Spleen (tissue), 11 donors: ENCODE data around the gene OSBPL9. TPM values are rescaled to one million over a fixed set of nuclear protein-coding genes. Genes with fewer than 3 reads are reported as not detected.

Experiments used
- DNase-seq: peaks from one replicate; pipeline ENCODE4 v3.0.0-alpha.2; 2020
- H3K27ac ChIP-seq, 8 donors: fragments of 200-600 bp; sonication (generic) in 7 of 8; 1 replicate in 4 of 8; 2 replicates in 4 of 8; pipeline versions ENCODE4 v1.5.0 to v1.8.0; 2016 to 2021; ENCODE audit warnings: inconsistent platforms in 4 of 8, mild to moderate bottlenecking in 4 of 8, moderate library complexity in 1 of 8
- H3K27me3 ChIP-seq, 7 donors: fragments of 200-600 bp; sonication (generic) in 6 of 7; replicated peaks in 1 of 7; 1 replicate in 4 of 7; 2 replicates in 3 of 7; pipeline versions ENCODE4 v1.5.0 to v1.8.0; 2016 to 2021; ENCODE audit warnings: inconsistent platforms in 3 of 7, mild to moderate bottlenecking in 1 of 7
- H3K36me3 ChIP-seq, 6 donors: fragments of 200-600 bp; sonication (generic) in 5 of 6; 1 replicate in 4 of 6; 2 replicates in 2 of 6; pipeline versions ENCODE4 v1.5.0 to v1.8.0; 2016 to 2021; ENCODE audit warnings: inconsistent platforms in 2 of 6
- H3K4me1 ChIP-seq, 6 donors: fragments of 200-600 bp; sonication (generic) in 5 of 6; 1 replicate in 3 of 6; 2 replicates in 3 of 6; pipeline versions ENCODE4 v1.5.0 to v1.8.0; 2016 to 2021; ENCODE audit warnings: inconsistent platforms in 3 of 6
- H3K4me3 ChIP-seq, 8 donors: fragments of 200-600 bp; sonication (generic) in 7 of 8; 1 replicate in 4 of 8; 2 replicates in 4 of 8; pipeline versions ENCODE4 v1.5.0 to v1.8.0; 2016 to 2021; ENCODE audit warnings: inconsistent platforms in 4 of 8, mild to moderate bottlenecking in 4 of 8, moderate library complexity in 2 of 8
- H3K9me3 ChIP-seq, 8 donors: fragments of 200-600 bp; sonication (generic) in 7 of 8; 1 replicate in 4 of 8; 2 replicates in 4 of 8; pipeline versions ENCODE4 v1.5.0 to v1.8.0; 2016 to 2021; ENCODE audit warnings: inconsistent platforms in 4 of 8
- CTCF ChIP-seq, 11 experiments: fragments of 200-600 bp in 7 of 11; fragments of 450-650 bp in 4 of 11; sonication (generic) in 4 of 11; IDR thresholded peaks in 8 of 11; conservative IDR thresholded peaks in 3 of 11; 1 replicate in 7 of 11; 2 replicates in 4 of 11; pipeline versions ENCODE4 v1.4.0 to v1.8.0; 2016 to 2021; ENCODE audit warnings: antibody characterized with exemption in 11 of 11, inconsistent platforms in 4 of 11, mild to moderate bottlenecking in 1 of 11
- POLR2A ChIP-seq, 3 donors: fragments of 450-650 bp; IDR thresholded peaks; one replicate each; pipeline ENCODE4 v1.5.1; 2017; ENCODE audit warnings: antibody characterized with exemption in 3 of 3, mild to moderate bottlenecking in 1 of 3
- POLR2AphosphoS5 ChIP-seq, 3 donors: sonication (generic); formaldehyde crosslinking; IDR thresholded peaks; one replicate each; pipeline ENCODE4 v1.5.1; 2017; ENCODE audit warnings: antibody characterized with exemption in 3 of 3
- WGBS, 5 donors: extraction: QIAGEN DNeasy Blood & Tissue Kit in 3 of 5; methylation state at CpG; one replicate each; pipeline versions ENCODE4 v1.1.5 to v1.1.7; 2013 to 2018; 5-methylcytosine and 5-hydroxymethylcytosine counted together
- intact Hi-C: fragments of 100-400 bp; cut with DNase I; formaldehyde crosslinking; loops from one replicate; pipeline ENCODE4 v1.15.0; 2023; ENCODE audit warnings: low total_unique reads
- polyA plus RNA-seq, 3 donors: library from polyadenylated mRNA; stranded (reverse); fragments of 200-250 nt; gene quantifications; one replicate each; pipeline ENCODE4 v1.2.1, GENCODE V29; 2013
- total RNA-seq, 7 donors: library from RNA; depleted of rRNA in 3 of 7; stranded (reverse); fragments of >200 nt in 3 of 7; fragmentation: NEBNext Ultra II Directional in 4 of 7; extraction: Animal tissue kit (Norgen Biotek cat#: 25700) in 4 of 7; gene quantifications; one replicate each; pipeline versions ENCODE4 v1.1.0 to v1.2.1, GENCODE V29; 2016 to 2021
- donor health status: healthy with polysubstance abuse.
- donor health status: DM: no; HTN: no; CAD: no; lungs with moderate emphysema.
- donor health status: DM: no; HTN: no; CAD: no.
- donor health status: Bipolar disorder and iron deficiency.
- donor health status: healthy.
- donor health status: DM: no; HTN: no; CAD: no.
- donor health status: DM: yes; HTN: yes; CAD: no.

The OSBPL9 gene
- total and polyA plus RNA-seq, 10 donors, result 34.6 to 97.4 (median 80.6) TPM

DNA sequence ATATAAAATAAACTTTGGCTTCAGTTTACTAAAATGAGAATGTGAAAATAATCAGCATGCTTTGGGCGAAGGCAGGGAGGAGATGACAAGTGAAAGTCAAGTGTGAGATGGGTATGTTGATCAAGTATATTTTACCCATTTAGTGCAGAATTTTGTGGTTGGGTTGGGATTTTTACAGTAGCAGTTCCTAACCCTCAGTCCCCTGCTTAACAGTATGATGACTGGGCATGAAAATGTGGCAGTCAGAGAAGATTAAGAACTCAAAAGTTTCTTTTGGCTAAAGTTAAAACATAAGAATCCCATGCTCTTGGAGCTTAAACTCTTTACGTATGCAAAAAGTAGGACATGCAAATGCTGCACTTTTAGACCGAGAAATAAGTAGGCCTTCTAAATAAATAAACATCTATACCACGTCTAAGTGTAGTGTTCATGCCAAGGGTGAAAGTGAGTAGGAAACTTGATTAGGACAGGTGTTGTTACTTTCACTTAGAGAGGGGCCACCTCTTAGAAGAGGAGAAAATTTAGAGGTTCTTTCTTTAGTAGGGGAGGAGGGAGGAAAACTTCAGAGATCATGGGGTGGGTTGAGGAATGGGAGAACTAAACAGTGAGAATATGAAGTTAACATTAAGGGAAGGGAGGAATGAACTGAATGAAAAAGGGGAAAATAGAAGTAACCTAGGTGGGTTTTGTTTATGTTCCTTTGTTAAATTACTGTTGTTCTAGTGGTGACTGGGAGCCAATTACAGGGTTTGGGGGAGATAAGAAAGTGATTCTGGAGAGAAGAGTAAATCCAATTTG, 127.8 kb downstream of the OSBPL9 start:
- TF ChIP-seq CTCF (IDR thresholded peaks at IDR 0.05 in 8 of 11, conservative IDR thresholded peaks at IDR 0.05 in 3 of 11) (no peak), POLR2A (IDR thresholded peaks at IDR 0.05) (no peak), POLR2AphosphoS5 (IDR thresholded peaks at IDR 0.05) (no peak)
- Histone ChIP-seq H3K4me3 (no peak overlapping the region), H3K27me3 (no peaks in the 10 kb centered on the region), H3K36me3 (peaks cover 0 to 42% (median 7%) of the 10 kb centered on the region in 6 donors), H3K27ac (no peak overlapping the region), H3K9me3 (no peaks in the 10 kb centered on the region), H3K4me1 (peaks cover 0 to 12% (median 4%) of the 10 kb centered on the region in 6 donors)
- intact Hi-C loops, result no loop called here
- 71 to 93% (median 88%) methylated on average over 4 of the region's 4 CpGs for WGBS, 5 donors
- no peak for DNase-seq

DNA sequence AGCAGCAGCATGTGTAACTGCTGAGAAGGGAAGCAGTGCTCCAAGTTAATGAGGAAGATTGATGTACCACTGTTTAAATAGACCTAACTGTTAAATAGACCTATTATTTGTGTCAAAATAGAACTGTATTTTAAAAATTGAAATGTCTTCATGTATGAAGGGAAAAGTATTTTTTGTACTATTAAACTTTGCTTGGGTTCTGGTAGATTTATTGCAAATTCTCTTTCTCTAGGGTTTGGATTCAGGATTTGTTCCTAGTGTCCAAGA, 128.3 kb downstream of the OSBPL9 start:
- no peak for DNase-seq
- TF ChIP-seq CTCF (IDR thresholded peaks at IDR 0.05 in 8 of 11, conservative IDR thresholded peaks at IDR 0.05 in 3 of 11) (no peak), POLR2A (IDR thresholded peaks at IDR 0.05) (no peak), POLR2AphosphoS5 (IDR thresholded peaks at IDR 0.05) (no peak)

GRCh38 chr1:51749151-51749550, 132.3 kb downstream of the OSBPL9 start:
- Histone ChIP-seq H3K4me1 (no peaks in the 10 kb centered on the region), H3K27ac (no peak overlapping the region), H3K9me3 (peaks cover 0 to 8% (median 0%) of the 10 kb centered on the region in 8 donors), H3K4me3 (no peak overlapping the region), H3K27me3 (no peaks in the 10 kb centered on the region), H3K36me3 (peaks cover 0 to 78% (median 26%) of the 10 kb centered on the region in 6 donors)
- 98 to 100% (median 99%) methylated on average over 3 of the region's 3 CpGs for WGBS, 5 donors
- intact Hi-C loops, result no loop called here
- TF ChIP-seq POLR2AphosphoS5 (IDR thresholded peaks at IDR 0.05) (no peak), POLR2A (IDR thresholded peaks at IDR 0.05) (no peak), CTCF (IDR thresholded peaks at IDR 0.05 in 8 of 11, conservative IDR thresholded peaks at IDR 0.05 in 3 of 11) (no peak)
- DNase-seq, result no peak

More for the DNA sequence above, 128.3 kb downstream of the OSBPL9 start:
- H3K36me3 ChIP-seq, result peaks cover 0 to 47% (median 7%) of the 10 kb centered on the region in 6 donors
- intact Hi-C loops, result no loop called here
- no peak overlapping the region for H3K27ac ChIP-seq
- H3K4me1 ChIP-seq, result peaks cover 0 to 8% (median 4%) of the 10 kb centered on the region in 6 donors
- H3K9me3 ChIP-seq, result no peaks in the 10 kb centered on the region
- H3K27me3 ChIP-seq, result no peaks in the 10 kb centered on the region
- H3K4me3 ChIP-seq, result no peak overlapping the region

- no peak for DNase-seq
- no peaks in the 10 kb centered on the region for H3K4me1 ChIP-seq
- 94 to 98% (median 96%) methylated on average over 3 of the region's 3 CpGs for WGBS, 5 donors
- H3K27ac ChIP-seq, result no peak overlapping the region
- H3K9me3 ChIP-seq, result peaks cover 0 to 8% (median 0%) of the 10 kb centered on the region in 8 donors
- intact Hi-C loops, result no loop called here
- H3K36me3 ChIP-seq, result peaks cover 0 to 86% (median 31%) of the 10 kb centered on the region in 6 donors
- H3K27me3 ChIP-seq, result no peaks in the 10 kb centered on the region
- H3K4me3 ChIP-seq, result no peak overlapping the region
- TF ChIP-seq CTCF (IDR thresholded peaks at IDR 0.05 in 8 of 11, conservative IDR thresholded peaks at IDR 0.05 in 3 of 11) (no peak), POLR2AphosphoS5 (IDR thresholded peaks at IDR 0.05) (no peak), POLR2A (IDR thresholded peaks at IDR 0.05) (no peak)
These were observed 133.3 kb downstream of the OSBPL9 start for GRCh38 chr1:51750218-51750617.
